Breast epithelium (tissue), 3 donors: ENCODE measurements around the gene KCNH5.

Experiments
- CTCF ChIP-seq, 3 donors: fragments of 450-650 bp; IDR thresholded peaks; one replicate each; pipeline ENCODE4 v1.5.1; 2016 to 2017; ENCODE audit warnings: antibody characterized with exemption in 3 of 3, mild to moderate bottlenecking in 3 of 3, moderate library complexity in 3 of 3
- POLR2A ChIP-seq: fragments of 450-650 bp; IDR thresholded peaks from one replicate; pipeline ENCODE4 v1.6.1; 2016; ENCODE audit warnings: antibody characterized with exemption, mild to moderate bottlenecking, moderate library complexity

- no peak for TF ChIP-seq CTCF (IDR thresholded peaks at IDR 0.05)
- TF ChIP-seq POLR2A = no peak
Measured at GRCh38 chr14:62682208-62682607, 363.1 kb downstream of the KCNH5 start.
